ENCODE data around the gene WHRN.

Gene WHRN

GRCh38 chr9:114513055-114513958, 8.0 kb upstream of the WHRN start:
- DNase-seq = no peak

GRCh38 chr9:114511978-114512874, 7.0 kb upstream of the WHRN start:
- no peak for DNase-seq

GRCh38 chr9:114507726-114508125, 2.5 kb upstream of the WHRN start:
- DNase-seq = no peak

- no peak for DNase-seq
These were observed 763 bp upstream of the WHRN start for GRCh38 chr9:114506082-114506390.

- no peak for DNase-seq
These were observed 709 bp downstream of the WHRN start for GRCh38 chr9:114504341-114505186.

GRCh38 chr9:114503522-114504340, 1.5 kb downstream of the WHRN start:
- no peak for DNase-seq

GRCh38 chr9:114503009-114503408, 2.3 kb downstream of the WHRN start:
- DNase-seq = peak; percentile 23

GRCh38 chr9:114501796-114502682, 3.2 kb downstream of the WHRN start:
- DNase-seq = no peak

GRCh38 chr9:114500697-114501292, 4.5 kb downstream of the WHRN start:
- DNase-seq = no peak

GRCh38 chr9:114499941-114500696, 5.2 kb downstream of the WHRN start:
- no peak for DNase-seq

GRCh38 chr9:114499528-114499927, 5.7 kb downstream of the WHRN start:
- peak; percentile 73 for DNase-seq

GRCh38 chr9:114497727-114498382, 7.4 kb downstream of the WHRN start:
- DNase-seq = no peak

- no peak for DNase-seq
These were observed 8.0 kb downstream of the WHRN start for GRCh38 chr9:114497236-114497635.

- DNase-seq = peak; percentile 8
These were observed 9.3 kb downstream of the WHRN start for GRCh38 chr9:114496011-114496410.

GRCh38 chr9:114494776-114495569, 10.3 kb downstream of the WHRN start:
- no peak for DNase-seq

- no peak for DNase-seq
These were observed 11.6 kb downstream of the WHRN start for GRCh38 chr9:114493521-114494184.

GRCh38 chr9:114492991-114493390, 12.3 kb downstream of the WHRN start:
- no peak for DNase-seq
